HepG2 (cell line): ENCODE measurements around the gene NPAS2. TPM values are rescaled to one million over a fixed set of nuclear protein-coding genes. Genes with fewer than 3 reads are reported as not detected.

Source experiments
- ATF7 ChIP-seq, 2 experiments: fragments of 450-650 bp in 1 of 2; sonication (generic) in 1 of 2; formaldehyde crosslinking in 1 of 2; IDR thresholded peaks; 2 replicates each; pipeline versions ENCODE4 v1.4.0 to v1.6.1; 2016 to 2020; ENCODE audit warnings: antibody characterized with exemption in 1 of 2, mild to moderate bottlenecking in 1 of 2, missing genetic modification reagents in 1 of 2
- BATF2 ChIP-seq: sonication (generic); formaldehyde crosslinking; IDR thresholded peaks from 2 replicates; pipeline ENCODE4 v1.8.0; 2022; ENCODE audit warnings: mild to moderate bottlenecking, missing genetic modification reagents, moderate library complexity
- CBX1 ChIP-seq: IDR thresholded peaks from one replicate; pipeline ENCODE4 v1.6.1; 2016; ENCODE audit warnings: antibody characterized with exemption, low read depth
- GMEB2 ChIP-seq: IDR thresholded peaks from 2 replicates; pipeline ENCODE4 v1.6.1; 2016; ENCODE audit warnings: missing biosample characterization, missing genetic modification reagents, low read depth
- HNF4A ChIP-seq: sonication (generic); formaldehyde crosslinking; IDR thresholded peaks from 2 replicates; pipeline ENCODE4 v1.4.0; 2020; ENCODE audit warnings: missing genetic modification reagents
- NFAT5 ChIP-seq: sonication (generic); formaldehyde crosslinking; IDR thresholded peaks from 2 replicates; pipeline ENCODE4 v1.4.0; 2020; ENCODE audit warnings: missing genetic modification reagents
- SIX4 ChIP-seq: sonication (generic); formaldehyde crosslinking; IDR thresholded peaks from 2 replicates; pipeline ENCODE4 v1.4.0; 2020; ENCODE audit warnings: missing genetic modification reagents
- YEATS2 ChIP-seq: sonication (generic); formaldehyde crosslinking; IDR thresholded peaks from 2 replicates; pipeline ENCODE4 v1.4.0; 2020; ENCODE audit warnings: missing genetic modification reagents, borderline replicate concordance
- ZBED4 ChIP-seq: sonication (generic); formaldehyde crosslinking; IDR thresholded peaks from 2 replicates; pipeline ENCODE4 v1.4.0; 2020; ENCODE audit warnings: missing genetic modification reagents, borderline replicate concordance
- ZGPAT ChIP-seq: IDR thresholded peaks from 2 replicates; pipeline ENCODE4 v1.6.1; 2016; ENCODE audit warnings: mild to moderate bottlenecking
- ZNF30 ChIP-seq: sonication (generic); formaldehyde crosslinking; IDR thresholded peaks from 2 replicates; pipeline ENCODE4 v1.5.0; 2020; ENCODE audit warnings: mild to moderate bottlenecking, missing genetic modification reagents
- ZNF564 ChIP-seq: sonication (generic); formaldehyde crosslinking; IDR thresholded peaks from 2 replicates; pipeline ENCODE4 v1.8.1; 2023; ENCODE audit warnings: mild to moderate bottlenecking, missing genetic modification reagents
- ZNF605 ChIP-seq: sonication (generic); formaldehyde crosslinking; IDR thresholded peaks from 2 replicates; pipeline ENCODE4 v1.8.0; 2022; ENCODE audit warnings: mild to moderate bottlenecking, missing genetic modification reagents
- ZNF850 ChIP-seq: sonication (generic); formaldehyde crosslinking; conservative IDR thresholded peaks from 2 replicates; pipeline ENCODE4 v1.9.0; 2021; ENCODE audit warnings: mild to moderate bottlenecking, missing genetic modification reagents
- ZNF879 ChIP-seq: sonication (generic); formaldehyde crosslinking; IDR thresholded peaks from 2 replicates; pipeline ENCODE4 v1.8.1; 2023; ENCODE audit warnings: missing genetic modification reagents
- ZSCAN21 ChIP-seq: sonication (generic); formaldehyde crosslinking; IDR thresholded peaks from 2 replicates; pipeline ENCODE4 v1.8.0; 2022; ENCODE audit warnings: mild to moderate bottlenecking, missing genetic modification reagents, moderate library complexity, borderline replicate concordance
- polyA plus RNA-seq, 8 experiments: library from polyadenylated mRNA; depleted of rRNA in 3 of 8; stranded (reverse) in 7 of 8; unstranded in 1 of 8; fragments of >200 nt; fragmentation: Illumina TruSeq in 4 of 8; extraction: Trizol in 4 of 8; gene quantifications; 2 replicates each; pipeline versions ENCODE4 v1.2.1 to v1.2.3, GENCODE V29; 2011 to 2016; ENCODE audit warnings: low read depth in 4 of 8, missing spikeins in 1 of 8, mixed read lengths in 1 of 8; ENCODE audit not compliant: insufficient read depth in 1 of 8
- total RNA-seq, 5 experiments: library from RNA; depleted of rRNA; stranded (reverse); fragments of >200 nt; fragmentation: Illumina TruSeq; extraction: Trizol; gene quantifications; 2 replicates each; pipeline ENCODE4 v1.2.3, GENCODE V29; 2016; ENCODE audit warnings: low read depth in 1 of 5

NPAS2 gene
- total and polyA plus RNA-seq, 2 of the 13 experiments (the other 11 are each of a cell fraction or from before 2014, with no cell fraction given): 14.8 to 37.5 TPM

GRCh38 chr2:100984892-100985307, 165.0 kb downstream of the NPAS2 start (continued):
- 0 out of 2 replicates have a peak, but pooled peaks have one; percentile 15 for TF ChIP-seq ATF7 (IDR thresholded peaks at IDR 0.05)
- TF ChIP-seq ATF7 (CRISPR knock-in tag; IDR thresholded peaks at IDR 0.05): no peak
- TF ChIP-seq ZSCAN21 (CRISPR knock-in tag): no peak
- no peak for TF ChIP-seq ZNF30 (CRISPR knock-in tag)
- no peak for TF ChIP-seq BATF2 (CRISPR knock-in tag)
- no peak for TF ChIP-seq SIX4 (CRISPR knock-in tag)
- no peak for TF ChIP-seq ZNF605 (CRISPR knock-in tag)
- no peak for TF ChIP-seq ZNF850 (CRISPR knock-in tag)
- TF ChIP-seq ZNF879 (CRISPR knock-in tag): no peak
- TF ChIP-seq HNF4A (CRISPR knock-in tag): no peak
- TF ChIP-seq CBX1: no peak
- TF ChIP-seq YEATS2 (CRISPR knock-in tag): peak; percentile 47; the same call in 1 of the 2 replicates
- no peak for TF ChIP-seq ZNF564 (CRISPR knock-in tag)
- no peak for TF ChIP-seq NFAT5 (CRISPR knock-in tag)
- TF ChIP-seq GMEB2 (CRISPR knock-in tag): no peak
- no peak for TF ChIP-seq ZGPAT
- no peak for TF ChIP-seq ZBED4 (CRISPR knock-in tag)
